Urothelium cell line (cell line): ENCODE results near the gene GOLGA5.
"Not testable (repeated sequence)": the region's sequence is repeated elsewhere in the genome, so short reads cannot be mapped to it uniquely, and the experiment has no call there.

Experiments
- DNase-seq: peaks from one replicate; pipeline ENCODE4 v3.0.0; 2011; ENCODE audit warnings: low spot score, mixed read lengths
- FAIRE-seq: peaks from 2 replicates; lab custom pipeline; 2011; peaks lifted over from hg19 to GRCh38; lab: Jason Lieb, UNC

GOLGA5 gene, protein sequence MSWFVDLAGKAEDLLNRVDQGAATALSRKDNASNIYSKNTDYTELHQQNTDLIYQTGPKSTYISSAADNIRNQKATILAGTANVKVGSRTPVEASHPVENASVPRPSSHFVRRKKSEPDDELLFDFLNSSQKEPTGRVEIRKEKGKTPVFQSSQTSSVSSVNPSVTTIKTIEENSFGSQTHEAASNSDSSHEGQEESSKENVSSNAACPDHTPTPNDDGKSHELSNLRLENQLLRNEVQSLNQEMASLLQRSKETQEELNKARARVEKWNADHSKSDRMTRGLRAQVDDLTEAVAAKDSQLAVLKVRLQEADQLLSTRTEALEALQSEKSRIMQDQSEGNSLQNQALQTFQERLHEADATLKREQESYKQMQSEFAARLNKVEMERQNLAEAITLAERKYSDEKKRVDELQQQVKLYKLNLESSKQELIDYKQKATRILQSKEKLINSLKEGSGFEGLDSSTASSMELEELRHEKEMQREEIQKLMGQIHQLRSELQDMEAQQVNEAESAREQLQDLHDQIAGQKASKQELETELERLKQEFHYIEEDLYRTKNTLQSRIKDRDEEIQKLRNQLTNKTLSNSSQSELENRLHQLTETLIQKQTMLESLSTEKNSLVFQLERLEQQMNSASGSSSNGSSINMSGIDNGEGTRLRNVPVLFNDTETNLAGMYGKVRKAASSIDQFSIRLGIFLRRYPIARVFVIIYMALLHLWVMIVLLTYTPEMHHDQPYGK

DNA sequence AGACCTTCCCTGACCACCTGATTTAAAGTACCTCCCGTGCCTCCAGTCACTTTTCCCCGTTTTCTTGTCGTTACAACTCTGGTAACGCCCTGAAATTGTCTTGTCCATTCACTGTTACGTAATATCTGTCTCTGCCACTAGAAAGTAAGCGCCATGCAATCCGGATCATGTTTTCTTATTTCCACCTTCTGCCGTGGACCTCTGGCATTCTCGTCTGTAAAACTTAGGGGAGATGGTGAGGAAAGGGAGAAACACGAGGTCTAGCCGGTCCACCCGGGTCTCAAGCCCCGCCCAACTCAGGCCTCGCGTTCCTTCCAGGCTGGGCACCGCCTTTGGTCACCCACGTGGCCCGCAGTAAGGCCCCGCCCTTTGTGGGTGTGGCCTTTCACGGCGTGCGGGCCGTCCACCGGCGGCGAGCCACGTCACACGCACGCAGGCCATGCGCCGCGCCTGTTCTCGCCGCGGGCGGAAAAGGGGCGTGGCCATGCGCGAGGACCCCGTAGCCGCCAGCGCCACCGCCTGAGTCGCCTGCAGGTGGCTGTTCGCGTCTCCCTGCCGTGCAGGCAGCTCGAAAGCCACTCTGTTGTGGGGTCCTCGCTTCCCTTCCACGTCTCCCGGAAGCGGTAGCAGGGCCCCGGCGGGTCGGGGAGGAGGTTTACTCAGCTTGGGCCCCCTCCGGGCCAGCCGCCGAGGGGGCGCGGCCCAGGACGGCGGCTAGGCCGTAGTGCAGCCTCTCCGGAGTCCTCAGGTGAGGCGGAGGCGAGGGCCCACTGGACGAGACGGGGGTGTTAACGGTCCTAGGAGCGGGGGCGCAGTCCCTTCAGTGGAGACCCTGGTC, at the start of gene GOLGA5:
TSS of gene GOLGA5 (plus strand) at position 597 of the 838 bp plus-strand sequence. CDS start 3,133 bp downstream, outside the sequence.
- FAIRE-seq, result peak; percentile 93

DNA sequence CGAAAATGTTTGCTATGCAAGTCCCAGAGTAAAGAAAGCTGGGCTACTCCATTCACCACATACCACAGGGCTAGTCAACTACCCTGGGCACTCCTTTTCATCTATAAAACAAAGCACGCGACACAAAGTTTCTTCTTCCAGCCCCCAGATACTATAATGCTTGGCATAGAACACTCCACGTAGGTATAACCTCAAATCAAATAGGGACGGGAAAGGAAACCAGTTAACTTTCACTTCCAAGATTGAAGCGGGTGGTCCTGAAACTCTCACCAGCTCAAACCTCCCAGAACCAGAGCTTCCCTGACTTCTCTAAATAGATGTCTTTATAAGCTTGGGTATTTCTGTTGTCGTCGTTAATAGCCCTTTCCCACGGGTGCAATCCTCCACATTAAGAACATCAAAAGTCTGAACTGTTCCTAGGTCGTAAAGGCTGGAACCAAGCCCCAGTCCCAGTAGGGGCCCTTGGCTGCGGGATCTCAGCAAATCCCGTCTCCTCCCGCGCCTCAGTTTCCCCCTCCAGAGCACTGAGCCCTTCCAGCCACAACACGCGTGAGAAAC, 46.3 kb upstream of the GOLGA5 start:
- no peak for FAIRE-seq
- DNase-seq, result no peak

More for the DNA sequence above, at the start of gene GOLGA5:
- DNase-seq, result peak; percentile 92

DNA sequence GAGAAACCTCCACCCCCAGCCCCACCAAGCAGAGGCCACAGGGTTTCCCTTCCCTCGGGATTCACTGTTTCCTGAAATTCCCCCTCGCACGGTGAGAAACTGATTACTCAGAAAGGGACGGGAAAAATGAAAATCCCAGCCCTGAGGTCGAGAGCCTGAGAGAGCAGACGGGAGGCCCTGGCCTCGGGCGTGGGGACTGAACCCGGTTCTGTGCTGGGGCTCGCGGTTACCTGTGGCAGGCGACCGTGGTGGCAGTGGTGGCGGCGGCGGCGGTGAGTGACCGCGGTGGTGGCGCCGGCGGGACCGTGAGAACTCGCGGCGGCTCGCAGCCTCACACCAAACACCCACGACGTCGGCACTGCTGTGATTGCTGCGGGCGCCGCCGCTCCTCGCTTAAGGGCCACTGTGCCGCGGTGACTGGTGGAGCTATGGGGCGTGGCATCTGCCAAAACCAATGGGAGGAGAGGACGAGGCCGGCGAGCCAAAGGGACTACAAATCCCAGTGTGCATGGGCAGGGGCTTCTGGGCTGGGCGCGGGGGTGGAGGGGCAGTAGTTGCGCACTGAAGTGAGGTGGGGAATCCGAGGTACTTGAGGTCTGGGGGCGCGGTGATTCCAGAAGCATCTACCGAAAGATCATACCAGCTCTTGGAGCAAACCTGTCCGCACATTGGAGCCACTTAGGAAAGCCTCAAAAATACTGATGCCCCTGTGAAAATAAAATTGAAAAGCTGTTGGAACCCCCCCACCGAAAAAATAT, 45.7 kb upstream of the GOLGA5 start, which contains the start of gene LGMN:
TSS of gene LGMN (minus strand) at position 369 of the 758 bp plus-strand sequence. CDS start 15,841 bp downstream, outside the sequence.
- peak; percentile 62 for FAIRE-seq
- DNase-seq, result peak; percentile 91

DNA sequence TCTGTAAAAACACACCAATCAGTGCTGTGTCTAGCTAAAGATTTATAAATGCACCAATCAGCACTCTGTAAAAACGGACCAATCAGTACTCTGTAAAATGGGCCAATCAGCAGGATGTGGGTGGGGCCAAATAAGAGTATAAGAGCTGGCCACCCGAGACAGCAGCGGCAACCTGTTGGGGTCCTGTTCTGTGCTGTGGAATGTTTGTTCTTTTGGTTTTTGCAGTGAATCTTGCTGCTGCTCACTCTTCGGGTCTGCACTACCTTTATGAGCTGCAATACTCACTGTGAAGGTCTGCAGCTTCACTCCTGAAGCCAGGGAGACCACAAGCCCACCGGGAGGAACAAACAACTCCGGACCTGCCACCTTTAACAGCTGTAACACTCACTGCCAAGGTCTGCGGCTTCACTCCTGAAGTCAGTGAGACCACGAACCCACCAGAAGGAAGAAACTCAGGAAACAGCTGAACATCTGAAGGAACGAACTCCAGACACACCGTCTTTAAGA, 43.8 kb upstream of the GOLGA5 start:
- FAIRE-seq, result not testable (repeated sequence)

DNA sequence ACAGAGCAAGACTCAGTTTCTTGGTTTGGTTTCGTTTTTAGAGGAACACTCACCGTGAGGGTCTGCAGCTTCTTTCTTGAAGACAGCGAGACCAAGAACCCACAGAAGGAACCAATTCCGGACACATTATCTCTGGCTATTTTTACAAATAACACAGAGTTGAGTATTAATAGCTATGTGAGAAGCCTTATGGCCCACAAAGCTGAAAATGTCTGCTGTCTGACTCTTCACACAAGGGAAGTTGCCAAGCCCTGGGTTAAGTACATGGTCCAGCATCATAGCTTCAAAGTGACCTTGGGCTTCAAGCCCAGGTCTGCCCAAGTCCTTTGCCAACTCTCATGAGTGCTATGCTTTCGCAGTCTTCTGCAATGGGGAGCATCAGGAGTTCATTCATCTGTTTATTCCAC, 43.1 kb upstream of the GOLGA5 start:
- DNase-seq (no peak), FAIRE-seq (no peak)

More for the DNA sequence above, 43.8 kb upstream of the GOLGA5 start:
- not testable (repeated sequence) for DNase-seq

DNA sequence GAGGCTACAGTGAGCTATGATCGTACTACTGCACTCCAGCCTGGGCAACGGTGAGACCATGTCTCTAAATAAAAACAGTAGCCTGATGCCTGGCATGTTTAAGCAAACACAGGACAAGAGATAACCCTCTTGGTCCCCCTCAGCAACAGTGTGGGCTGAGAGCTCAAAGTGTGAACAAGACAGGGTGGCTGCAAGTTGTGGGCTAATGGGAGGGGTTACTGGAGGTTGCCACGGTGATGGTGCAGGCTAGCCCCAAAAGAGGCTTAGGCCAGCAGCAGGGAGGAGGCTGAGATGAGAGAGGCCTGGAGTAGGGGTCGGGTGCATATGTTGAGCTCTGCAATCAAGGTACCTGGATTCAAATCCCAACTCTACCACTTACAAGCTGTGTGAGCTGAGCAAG, 42.3 kb upstream of the GOLGA5 start:
- FAIRE-seq, result no peak
- DNase-seq, result no peak

DNA sequence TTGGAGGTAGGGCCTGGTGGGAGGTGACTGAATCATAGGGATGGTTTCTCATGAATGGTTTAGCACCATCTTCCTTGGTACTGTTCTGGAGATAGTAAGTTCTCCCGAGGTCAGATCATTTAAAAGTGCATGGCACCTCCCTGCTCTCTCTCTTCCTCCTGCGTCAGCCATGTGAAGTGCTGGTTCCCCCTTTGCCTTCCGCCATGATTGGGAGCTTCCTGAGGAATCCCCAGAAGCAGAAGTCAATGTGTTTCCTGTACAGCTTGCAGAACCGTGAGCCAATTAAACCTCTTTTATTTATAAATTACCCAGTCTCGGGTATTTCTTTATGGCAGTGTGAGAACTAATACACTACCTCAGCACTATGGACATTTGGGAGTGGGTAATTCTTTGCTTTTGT, 40.9 kb upstream of the GOLGA5 start:
- no peak for FAIRE-seq

DNA sequence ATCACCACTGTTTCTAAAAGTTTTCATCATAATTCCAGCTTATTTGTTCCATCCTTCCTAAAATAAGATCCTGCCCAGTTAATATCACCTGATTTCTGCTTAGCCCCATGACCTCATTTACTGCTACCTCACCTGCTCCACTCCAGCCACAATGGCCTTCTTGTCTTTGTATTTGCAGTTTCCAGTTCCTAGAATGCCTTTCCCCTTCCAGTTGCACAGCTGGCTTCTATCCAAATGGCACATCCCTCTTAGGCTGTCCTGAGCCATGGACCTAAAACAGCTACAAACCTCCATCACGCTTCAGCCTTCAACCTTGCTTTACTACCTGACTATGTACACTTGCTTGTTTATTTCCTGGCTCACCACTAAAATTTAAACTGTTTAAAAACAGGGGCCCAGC, 39.1 kb upstream of the GOLGA5 start:
- peak; percentile 16 for DNase-seq
- no peak for FAIRE-seq

More for the DNA sequence above, 40.9 kb upstream of the GOLGA5 start:
- DNase-seq, result no peak

DNA sequence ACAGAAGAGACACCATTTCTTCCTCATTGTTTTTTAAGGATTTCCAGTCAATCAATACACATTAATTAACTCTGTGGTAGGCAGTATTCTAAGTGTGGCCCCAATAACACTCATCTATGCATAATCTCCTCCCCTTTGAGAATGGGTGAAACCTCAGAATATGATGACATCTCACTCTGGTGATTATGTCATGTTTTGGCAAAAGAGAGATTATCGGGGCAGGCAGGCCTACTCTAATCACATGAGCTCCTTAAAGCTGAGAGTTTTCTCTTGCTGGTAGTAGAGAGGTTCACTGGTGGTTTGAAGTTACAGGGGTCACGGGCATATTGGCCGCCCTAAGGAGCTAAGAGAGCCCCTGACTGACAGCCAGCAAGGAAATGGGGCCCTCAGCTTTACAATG, 38.6 kb upstream of the GOLGA5 start:
- DNase-seq, result no peak
- FAIRE-seq, result no peak

DNA sequence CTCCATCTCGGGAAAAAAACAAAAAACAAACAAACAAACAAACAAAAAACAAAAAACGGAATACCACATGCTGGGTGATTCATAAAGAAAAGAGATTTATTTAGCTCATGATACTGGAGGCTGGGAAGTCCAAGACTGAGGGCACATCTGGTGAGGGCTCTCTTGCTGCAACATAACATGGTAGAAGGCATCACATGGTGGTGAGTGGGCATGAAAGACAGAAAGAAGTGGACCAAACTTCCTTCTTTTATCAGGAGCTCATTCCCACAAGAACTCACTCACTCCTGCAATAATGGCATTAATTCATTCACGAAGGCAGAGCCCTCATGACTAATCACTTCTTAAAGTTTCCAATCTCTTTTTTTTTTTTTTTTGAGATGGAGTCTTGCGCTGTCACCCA, 37.7 kb upstream of the GOLGA5 start:
- FAIRE-seq, result no peak
- DNase-seq, result no peak

DNA sequence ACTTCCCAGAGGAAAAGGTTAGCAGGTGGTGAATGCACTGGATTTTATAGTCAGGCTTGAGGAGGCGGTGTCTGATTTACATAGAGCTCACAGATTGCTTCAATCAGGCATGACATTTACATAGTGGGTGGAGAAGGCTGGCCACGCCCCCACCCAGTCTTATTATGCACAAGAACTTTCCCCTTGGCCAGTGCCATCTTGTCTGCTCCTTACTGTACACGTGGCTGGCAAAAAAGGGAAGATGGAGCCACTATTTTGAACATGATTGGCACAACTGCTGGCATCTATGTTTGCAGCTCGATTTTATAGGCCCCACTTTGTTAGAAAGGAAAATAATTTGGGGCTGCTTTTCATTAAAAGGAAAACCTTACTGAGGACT, 34.8 kb upstream of the GOLGA5 start:
- DNase-seq (no peak), FAIRE-seq (no peak)

DNA sequence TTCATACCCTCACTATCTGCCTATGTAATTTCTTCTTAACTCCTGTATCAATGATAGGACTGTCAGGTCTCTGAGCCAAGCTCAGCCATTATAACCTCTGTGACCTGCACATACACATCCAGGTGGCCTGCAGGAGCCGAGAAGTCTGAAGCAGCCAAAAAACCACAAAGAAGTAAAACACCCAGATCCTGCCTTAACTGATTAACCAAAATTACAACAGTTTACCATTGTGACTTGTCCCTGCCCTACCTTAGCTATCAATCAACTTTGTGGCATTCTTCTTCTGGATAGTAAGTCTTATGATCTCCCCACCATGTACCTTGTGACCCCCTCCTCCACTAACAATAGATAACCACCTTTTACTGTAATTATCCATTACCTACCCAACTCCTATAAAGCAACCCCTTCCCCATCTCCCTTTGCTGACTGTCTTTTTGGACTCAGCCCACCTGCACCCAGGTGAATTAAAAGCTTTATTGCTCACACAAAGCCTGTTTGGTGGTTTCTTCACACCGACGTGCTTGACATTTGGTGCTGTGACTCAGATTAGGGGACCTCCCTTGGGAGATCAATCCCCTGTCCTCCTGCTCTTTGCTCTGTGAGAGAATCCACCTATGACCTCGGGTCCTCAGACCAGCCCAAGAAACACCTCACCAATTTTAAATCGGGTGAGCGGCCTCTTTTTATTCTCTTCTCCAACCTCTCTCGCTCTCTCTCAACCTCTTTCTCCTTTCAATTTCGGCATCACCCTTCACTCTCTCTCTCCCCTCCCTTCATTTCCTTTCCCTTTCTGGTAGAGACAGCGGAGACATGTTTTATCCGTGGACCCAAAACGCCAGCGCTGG, 34.2 kb upstream of the GOLGA5 start:
- DNase-seq (no peak), FAIRE-seq (no peak)

DNA sequence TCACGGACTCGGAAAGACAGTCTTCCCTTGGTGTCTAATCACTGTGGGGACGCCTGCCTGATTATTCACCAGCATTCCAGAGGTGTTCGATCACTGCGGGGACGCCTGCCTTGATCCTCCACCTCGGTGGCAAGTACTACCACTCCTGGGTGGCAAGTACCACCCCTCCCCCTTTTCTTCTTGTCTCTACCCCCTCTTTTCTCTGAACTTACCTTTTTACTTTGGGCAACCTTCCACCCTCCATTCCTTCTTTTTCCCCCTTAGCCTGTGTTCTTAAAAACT, 33.6 kb upstream of the GOLGA5 start:
- FAIRE-seq (no peak), DNase-seq (peak; percentile 14)

DNA sequence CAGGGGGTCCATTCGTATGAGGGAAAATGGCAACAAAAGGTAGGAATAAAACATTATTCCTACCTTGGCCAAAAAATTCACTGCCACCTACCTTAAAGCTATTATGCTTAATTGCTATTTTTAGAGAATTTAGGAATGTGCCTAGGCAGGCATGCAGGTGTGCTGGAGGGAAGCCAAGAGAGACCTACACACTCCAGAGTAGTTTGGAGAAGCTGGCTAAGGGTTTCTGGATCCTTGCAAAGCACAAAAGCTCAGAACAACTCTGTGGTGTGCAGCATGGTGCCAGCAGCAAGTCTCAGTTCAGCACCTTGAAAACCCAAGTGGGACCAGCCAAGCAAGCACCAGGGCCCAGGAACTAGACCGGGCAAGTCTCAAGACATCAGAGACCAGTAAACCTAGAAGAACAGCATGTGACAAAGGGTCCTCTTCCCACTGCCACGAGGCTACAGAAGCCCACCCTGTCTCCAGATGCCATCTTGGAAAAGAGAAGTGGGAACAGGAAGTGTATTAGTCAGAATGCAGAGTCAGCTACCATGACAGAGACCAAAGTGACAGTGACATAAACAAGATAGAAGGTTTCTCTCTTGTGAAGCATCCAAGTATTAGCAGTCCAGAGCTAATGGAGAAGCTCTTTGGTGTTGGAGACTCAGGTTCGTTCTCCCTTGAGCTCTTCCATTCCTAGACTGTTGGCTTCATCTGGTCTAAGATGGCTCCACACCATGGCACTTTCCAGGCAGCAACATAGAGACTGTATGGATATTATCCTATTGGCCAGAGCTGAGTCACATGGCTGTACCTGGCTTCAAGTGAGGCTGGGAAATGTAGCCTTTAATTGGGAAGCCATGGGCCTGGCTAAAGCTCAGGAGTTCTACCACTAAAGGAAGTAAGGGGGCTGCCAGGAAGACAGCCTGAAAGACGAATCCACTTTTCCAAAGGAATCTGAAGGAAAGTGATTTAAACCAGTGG, 30.2 kb upstream of the GOLGA5 start:
- FAIRE-seq, DNase-seq: not testable (repeated sequence)

DNA sequence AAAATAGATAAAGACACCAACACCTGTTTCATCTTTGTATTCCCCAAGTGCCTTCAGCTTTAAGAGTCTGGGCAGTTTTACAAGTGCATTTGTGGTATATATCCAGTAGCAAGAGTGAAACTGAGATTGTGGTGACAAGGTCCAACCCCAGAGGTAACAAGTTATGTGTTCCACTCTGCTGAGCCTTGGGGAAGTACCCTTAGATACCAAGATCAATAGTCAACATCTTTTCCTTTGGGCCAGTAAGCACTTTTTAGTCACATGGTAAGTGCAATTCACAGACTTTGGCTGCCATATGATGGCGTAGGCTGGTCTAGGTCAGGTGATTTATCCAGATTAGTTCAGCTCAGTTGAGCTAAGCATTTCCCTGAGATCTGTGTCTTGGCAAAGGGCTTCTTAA, 25.9 kb upstream of the GOLGA5 start:
- not testable (repeated sequence) for FAIRE-seq, DNase-seq

DNA sequence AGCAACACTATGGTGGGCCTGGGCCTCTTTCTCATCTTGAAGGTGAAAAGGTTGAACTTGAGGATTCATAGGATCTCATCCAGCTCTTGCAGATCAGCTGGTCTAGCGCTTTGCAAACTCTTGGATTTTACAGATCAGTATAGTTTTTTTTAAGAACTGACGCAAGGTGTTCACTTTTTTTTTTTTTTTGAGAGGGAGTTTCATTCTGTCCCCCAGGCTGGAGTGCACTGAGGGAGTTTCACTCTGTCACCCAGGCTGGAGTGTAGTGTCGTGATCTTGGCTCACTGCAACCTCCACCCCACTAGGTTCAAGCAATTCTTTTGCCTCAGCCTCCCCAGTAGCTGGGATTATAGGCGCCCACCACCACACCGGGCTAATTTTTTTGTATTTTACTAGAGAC, 25.3 kb upstream of the GOLGA5 start:
- no peak for DNase-seq
- FAIRE-seq, result no peak

DNA sequence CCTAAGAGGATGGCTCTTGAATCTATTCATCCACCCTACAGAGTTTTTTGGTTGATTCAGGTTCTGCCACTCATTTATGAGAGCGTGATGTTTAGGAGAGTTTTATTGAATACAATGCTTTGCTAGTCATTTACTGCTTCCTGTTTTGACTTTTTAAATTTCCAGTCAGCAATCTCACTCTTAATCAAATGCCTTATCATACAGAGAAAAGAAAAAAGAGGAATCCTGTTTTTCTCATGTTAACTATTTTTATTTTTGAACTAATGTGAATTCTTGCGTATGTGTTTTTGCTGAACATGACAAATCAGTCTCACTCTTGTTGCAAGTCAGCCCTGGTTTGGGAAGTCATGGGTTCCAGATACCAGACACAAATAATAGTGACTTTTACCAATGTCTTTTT, 23.6 kb upstream of the GOLGA5 start:
- DNase-seq (no peak), FAIRE-seq (no peak)

DNA sequence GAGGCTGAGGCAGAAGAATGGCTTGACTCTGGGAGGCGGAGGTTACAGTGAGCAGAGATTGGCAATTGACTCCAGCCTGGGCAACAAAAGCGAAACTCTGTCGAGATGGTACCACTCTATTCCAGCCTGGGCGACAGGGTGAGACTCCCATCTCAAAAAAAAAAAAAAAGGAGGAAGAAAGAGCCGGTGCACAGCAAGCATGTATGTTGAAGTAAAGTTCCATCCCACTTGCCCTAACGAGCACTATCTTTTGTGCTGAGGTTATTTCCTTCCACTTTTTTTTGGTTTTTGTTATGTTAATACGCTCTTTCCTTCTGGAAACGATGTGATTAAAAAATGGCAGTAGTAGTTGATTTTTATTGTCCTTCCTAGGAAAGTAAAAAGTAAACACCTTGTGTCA, 19.5 kb upstream of the GOLGA5 start:
- DNase-seq (no peak), FAIRE-seq (no peak)
